ENCODE results near the gene LKAAEAR1. TPM values are rescaled to one million over a fixed set of nuclear protein-coding genes. Genes with fewer than 3 reads are reported as not detected.

LKAAEAR1 gene
- total RNA-seq, 6 donors from 2014 or later: 1.3 to 7.8 (median 4.9) TPM; not detected in 2

- Histone ChIP-seq H3K4me3 (no peak overlapping the region), H3K9me3 (no peaks in the 10 kb centered on the region), H3K27me3 (no peaks in the 10 kb centered on the region), H3K4me1 (no peaks in the 10 kb centered on the region), H3K36me3 (no peaks in the 10 kb centered on the region), H3K27ac (no peak overlapping the region)
- TF ChIP-seq POLR2AphosphoS5 (IDR thresholded peaks at IDR 0.05) (no peak), POLR2A (IDR thresholded peaks at IDR 0.05) (no peak), CTCF (IDR thresholded peaks at IDR 0.05) (no peak), EP300 (IDR thresholded peaks at IDR 0.05) (no peak)
- peak in 1 of 2 donors; percentile 10 for DNase-seq
- no peak for ATAC-seq (ENCODE audit: low FRiP score in 2 of 2)
- 63 to 86% methylated on average over 3 to 6 of the region's 6 CpGs for WGBS, 2 donors
These were observed 29.2 kb upstream of the LKAAEAR1 start for GRCh38 chr20:64113444-64113775.

- no peaks in the 10 kb centered on the region for H3K27me3 ChIP-seq
- no peaks in the 10 kb centered on the region for H3K4me1 ChIP-seq
- no peaks in the 10 kb centered on the region for H3K36me3 ChIP-seq
- no peak overlapping the region for H3K4me3 ChIP-seq
- ATAC-seq (ENCODE audit: low FRiP score in 2 of 2) (no peak), DNase-seq (peak in 1 of 2 donors; percentile 17)
- no peak overlapping the region for H3K27ac ChIP-seq
- TF ChIP-seq POLR2A (IDR thresholded peaks at IDR 0.05): no peak
- TF ChIP-seq POLR2AphosphoS5 (IDR thresholded peaks at IDR 0.05): no peak
- TF ChIP-seq EP300 (IDR thresholded peaks at IDR 0.05): no peak
- TF ChIP-seq CTCF (IDR thresholded peaks at IDR 0.05): no peak
- WGBS, 2 donors: 85 to 86% methylated on average over 1 to 18 of the region's 18 CpGs
- H3K9me3 ChIP-seq: no peaks in the 10 kb centered on the region
These were observed 28.7 kb upstream of the LKAAEAR1 start for GRCh38 chr20:64112691-64113443.

DNA sequence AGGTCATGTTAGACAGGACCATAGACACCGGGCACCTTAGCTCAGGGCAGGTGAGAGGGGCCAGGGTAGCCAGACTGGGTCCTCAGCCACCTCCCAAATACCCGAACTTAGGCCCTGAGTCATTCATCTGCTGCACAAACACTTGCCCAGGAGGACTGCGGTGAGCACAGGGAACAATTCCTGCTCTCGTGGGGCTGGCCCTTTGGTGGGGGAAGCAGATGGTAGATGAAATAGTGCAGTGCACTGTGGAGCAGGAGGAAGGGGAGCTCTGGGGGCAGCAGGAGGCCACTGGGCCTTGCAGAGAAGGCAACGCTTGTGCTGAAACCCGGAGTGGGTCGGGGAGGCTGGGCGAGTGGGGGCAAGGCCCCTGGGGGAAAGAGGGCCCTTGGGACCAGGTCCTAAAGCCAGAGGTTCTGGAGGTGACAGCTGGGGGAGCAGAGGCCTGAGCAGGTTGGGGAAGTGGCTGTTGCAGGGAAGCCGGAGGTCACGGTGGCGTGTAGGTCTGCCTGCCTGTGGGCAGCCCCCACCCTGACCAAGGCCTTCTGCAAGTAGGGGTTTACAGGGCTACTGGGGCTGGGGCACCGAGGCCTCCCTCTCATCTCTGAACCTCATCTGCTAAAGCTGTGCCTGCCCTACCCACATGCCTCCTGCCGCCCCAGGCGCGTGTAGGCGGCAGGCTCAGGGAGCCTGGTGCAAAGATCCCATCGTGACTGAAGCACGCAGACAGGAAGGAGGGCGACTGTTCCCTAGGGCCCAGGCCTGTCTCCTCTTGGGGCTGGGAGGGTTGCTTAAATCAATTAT is 27.8 kb upstream of the LKAAEAR1 start:
- WGBS, 2 donors: 62 to 74% methylated on average over 17 to 19 of the region's 19 CpGs
- peak in 1 of 2 donors; percentile 10 for DNase-seq
- no peaks in the 10 kb centered on the region for H3K9me3 ChIP-seq

GRCh38 chr20:64110411-64111068 is 26.3 kb upstream of the LKAAEAR1 start:
- WGBS, 2 donors: 87 to 88% methylated on average over 8 to 10 of the region's 10 CpGs
- DNase-seq (peak in 1 of 2 donors; percentile 11), ATAC-seq (ENCODE audit: low FRiP score in 2 of 2) (no peak)
- Histone ChIP-seq H3K36me3 (no peaks in the 10 kb centered on the region), H3K27ac (no peak overlapping the region), H3K4me3 (no peak overlapping the region), H3K9me3 (no peaks in the 10 kb centered on the region), H3K27me3 (no peaks in the 10 kb centered on the region), H3K4me1 (no peaks in the 10 kb centered on the region)
- no peak for TF ChIP-seq EP300 (IDR thresholded peaks at IDR 0.05)
- no peak for TF ChIP-seq POLR2AphosphoS5 (IDR thresholded peaks at IDR 0.05)
- TF ChIP-seq CTCF (IDR thresholded peaks at IDR 0.05): no peak
- TF ChIP-seq POLR2A (IDR thresholded peaks at IDR 0.05): no peak

More for the DNA sequence above, 27.8 kb upstream of the LKAAEAR1 start:
- ATAC-seq (ENCODE audit: low FRiP score in 2 of 2): no peak
- TF ChIP-seq POLR2A (IDR thresholded peaks at IDR 0.05) (no peak), CTCF (IDR thresholded peaks at IDR 0.05) (no peak), POLR2AphosphoS5 (IDR thresholded peaks at IDR 0.05) (no peak), EP300 (IDR thresholded peaks at IDR 0.05) (no peak)
- no peaks in the 10 kb centered on the region for H3K4me1 ChIP-seq
- no peak overlapping the region for H3K27ac ChIP-seq
- no peaks in the 10 kb centered on the region for H3K27me3 ChIP-seq
- no peaks in the 10 kb centered on the region for H3K36me3 ChIP-seq
- H3K4me3 ChIP-seq: no peak overlapping the region
